Neural progenitor cell (in vitro differentiated cells): ENCODE measurements around the gene COLEC12. TPM values are rescaled to one million over a fixed set of nuclear protein-coding genes. Genes with fewer than 3 reads are reported as not detected.

Source experiments
- DNase-seq: peaks from one replicate; pipeline ENCODE4 v3.0.0-alpha.2; 2016; ENCODE audit warnings: low spot score
- H2AFZ ChIP-seq: fragments of 200-600 bp; sonication (generic); replicated peaks from 2 replicates; pipeline ENCODE4 v1.6.1; 2016; ENCODE audit warnings: antibody characterized with exemption
- H3F3A ChIP-seq: fragments of 200-600 bp; sonication (generic); 2 replicates; pipeline ENCODE4 v1.6.1; 2016; ENCODE audit warnings: antibody characterized with exemption, low read depth
- H3K27ac ChIP-seq: fragments of 200-600 bp; sonication (generic); 2 replicates; pipeline ENCODE4 v1.5.1; 2016; ENCODE audit warnings: mild to moderate bottlenecking
- H3K27me3 ChIP-seq: fragments of 200-600 bp; sonication (generic); 2 replicates; pipeline ENCODE4 v1.6.1; 2016; ENCODE audit warnings: mild to moderate bottlenecking, moderate library complexity
- H3K36me3 ChIP-seq: fragments of 200-600 bp; sonication (generic); 2 replicates; pipeline ENCODE4 v1.5.1; 2016
- H3K4me1 ChIP-seq: fragments of 200-600 bp; sonication (generic); 2 replicates; pipeline ENCODE4 v1.6.1; 2016; ENCODE audit warnings: mixed run types
- H3K4me2 ChIP-seq: fragments of 200-600 bp; sonication (generic); 2 replicates; pipeline ENCODE4 v1.6.1; 2016
- H3K4me3 ChIP-seq: fragments of 200-600 bp; sonication (generic); 2 replicates; pipeline ENCODE4 v1.5.1; 2016
- H3K79me2 ChIP-seq: fragments of 200-600 bp; sonication (generic); 2 replicates; pipeline ENCODE4 v1.6.1; 2016; ENCODE audit warnings: low read depth
- H3K9ac ChIP-seq: fragments of 200-600 bp; sonication (generic); 2 replicates; pipeline ENCODE4 v1.6.1; 2016
- H3K9me3 ChIP-seq: fragments of 200-600 bp; sonication (generic); 2 replicates; pipeline ENCODE4 v1.5.1; 2016; ENCODE audit warnings: low read depth
- H4K20me1 ChIP-seq: fragments of 200-600 bp; sonication (generic); 2 replicates; pipeline ENCODE4 v1.6.1; 2016; ENCODE audit warnings: low read depth
- H3K27ac Mint-ChIP-seq: 3 replicates; pipeline ENCODE4 v1.8.0; 2021; ENCODE audit warnings: mixed read lengths
- H3K27me3 Mint-ChIP-seq: 2 replicates; pipeline ENCODE4 v1.8.0; 2022; ENCODE audit warnings: low read depth, mild to moderate bottlenecking, inconsistent platforms, moderate library complexity, mixed read lengths; ENCODE audit not compliant: insufficient read depth
- H3K36me3 Mint-ChIP-seq: 3 replicates; pipeline ENCODE4 v1.8.0; 2021; ENCODE audit warnings: mixed read lengths
- H3K4me1 Mint-ChIP-seq: 3 replicates; pipeline ENCODE4 v1.8.0; 2021; ENCODE audit warnings: mixed read lengths
- H3K4me3 Mint-ChIP-seq: 3 replicates; pipeline ENCODE4 v1.8.0; 2021; ENCODE audit warnings: mild to moderate bottlenecking, moderate library complexity, mixed read lengths
- H3K9me3 Mint-ChIP-seq: 3 replicates; pipeline ENCODE4 v1.8.0; 2020; ENCODE audit warnings: mixed read lengths
- CTCF ChIP-seq: fragments of 200-600 bp; sonication (generic); IDR thresholded peaks from 2 replicates; pipeline ENCODE4 v1.5.1; 2017; ENCODE audit warnings: antibody characterized with exemption, mild to moderate bottlenecking
- EZH2 ChIP-seq: fragments of 200-600 bp; sonication (generic); IDR thresholded peaks from 2 replicates; pipeline ENCODE4 v1.6.1; 2017; ENCODE audit warnings: antibody characterized with exemption, mild to moderate bottlenecking, moderate library complexity
- EZH2phosphoT487 ChIP-seq: fragments of 200-600 bp; sonication (generic); IDR thresholded peaks from 2 replicates; pipeline ENCODE4 v1.6.1; 2017; ENCODE audit warnings: antibody characterized with exemption
- total RNA-seq: library from RNA; depleted of rRNA; stranded (reverse); fragments of >200 nt; gene quantifications from 2 replicates; pipeline ENCODE4 v1.2.3, GENCODE V29; 2015; ENCODE audit warnings: low replicate concordance

COLEC12 gene
- total RNA-seq, 1 donor from 2014 or later = 2.0 TPM

- Mint-ChIP-seq H3K9me3 (no peaks in the 10 kb centered on the region), H3K4me3 (no peak overlapping the region), H3K4me1 (peaks cover 41% of the 10 kb centered on the region), H3K27ac (no peak overlapping the region), H3K27me3 (no peaks in the 10 kb centered on the region), H3K36me3 (no peaks in the 10 kb centered on the region)
- no peak for DNase-seq
- H3K4me2 ChIP-seq = no peak overlapping the region
- no peak overlapping the region for H2AFZ ChIP-seq
- H3K4me1 ChIP-seq = no peaks in the 10 kb centered on the region
- H3K9me3 ChIP-seq = no peaks in the 10 kb centered on the region
- H3K9ac ChIP-seq = no peak overlapping the region
- H3F3A ChIP-seq = no peaks in the 10 kb centered on the region
- TF ChIP-seq EZH2 (no peak), CTCF (no peak), EZH2phosphoT487 (no peak)
- no peaks in the 10 kb centered on the region for H3K27me3 ChIP-seq
- H3K27ac ChIP-seq = no peak overlapping the region
- no peaks in the 10 kb centered on the region for H4K20me1 ChIP-seq
- no peaks in the 10 kb centered on the region for H3K36me3 ChIP-seq
- H3K4me3 ChIP-seq = no peak overlapping the region
- no peaks in the 10 kb centered on the region for H3K79me2 ChIP-seq
Observed at GRCh38 chr18:424071-424661, 76.3 kb downstream of the COLEC12 start.

GRCh38 chr18:422966-423365, 77.5 kb downstream of the COLEC12 start:
- H3K27ac ChIP-seq = no peak overlapping the region
- no peak overlapping the region for H3K27ac Mint-ChIP-seq
- H3K36me3 Mint-ChIP-seq = no peaks in the 10 kb centered on the region
- no peaks in the 10 kb centered on the region for H3K79me2 ChIP-seq
- no peaks in the 10 kb centered on the region for H3K36me3 ChIP-seq
- no peaks in the 10 kb centered on the region for H3K27me3 Mint-ChIP-seq
- H2AFZ ChIP-seq = no peak overlapping the region
- no peak overlapping the region for H3K4me3 Mint-ChIP-seq
- H3K4me2 ChIP-seq = no peak overlapping the region
- H3K9me3 Mint-ChIP-seq = no peaks in the 10 kb centered on the region
- H3K4me1 ChIP-seq = no peaks in the 10 kb centered on the region
- H3K9ac ChIP-seq = no peak overlapping the region
- H3K4me1 Mint-ChIP-seq = peaks cover 41% of the 10 kb centered on the region
- no peaks in the 10 kb centered on the region for H4K20me1 ChIP-seq
- no peaks in the 10 kb centered on the region for H3K9me3 ChIP-seq
- H3K4me3 ChIP-seq = no peak overlapping the region
- DNase-seq = no peak
- H3K27me3 ChIP-seq = no peaks in the 10 kb centered on the region
- TF ChIP-seq EZH2phosphoT487 (no peak), EZH2 (no peak), CTCF (no peak)
- no peaks in the 10 kb centered on the region for H3F3A ChIP-seq

- Histone ChIP-seq H3K27ac (no peak overlapping the region), H3K4me3 (no peak overlapping the region), H3K4me2 (no peak overlapping the region), H4K20me1 (no peaks in the 10 kb centered on the region), H2AFZ (no peak overlapping the region), H3F3A (no peaks in the 10 kb centered on the region), H3K79me2 (no peaks in the 10 kb centered on the region), H3K27me3 (no peaks in the 10 kb centered on the region), H3K9me3 (no peaks in the 10 kb centered on the region), H3K36me3 (no peaks in the 10 kb centered on the region), H3K4me1 (no peaks in the 10 kb centered on the region), H3K9ac (no peak overlapping the region)
- Mint-ChIP-seq H3K27ac (no peak overlapping the region), H3K27me3 (no peaks in the 10 kb centered on the region), H3K4me3 (no peak overlapping the region), H3K36me3 (no peaks in the 10 kb centered on the region), H3K9me3 (no peaks in the 10 kb centered on the region), H3K4me1 (peaks cover 32% of the 10 kb centered on the region)
- DNase-seq = no peak
- TF ChIP-seq EZH2phosphoT487 (no peak), EZH2 (no peak), CTCF (no peak)
Observed at GRCh38 chr18:421247-422155, 79.0 kb downstream of the COLEC12 start.
